HUES64 (cell line): Measurements from ENCODE around the gene ZNF827.

Experiments
- H3K27ac ChIP-seq: 2 replicates; pipeline ENCODE4 v1.7.0; 2013; ENCODE audit warnings: low read depth, low read length, inconsistent platforms
- H3K27me3 ChIP-seq: 2 replicates; pipeline ENCODE4 v1.6.1; 2013; ENCODE audit warnings: mild to moderate bottlenecking, low read length; ENCODE audit not compliant: insufficient read depth
- H3K36me3 ChIP-seq: 2 replicates; pipeline ENCODE4 v1.6.1; 2013; ENCODE audit warnings: mild to moderate bottlenecking, low read length; ENCODE audit not compliant: insufficient read depth
- H3K4me1 ChIP-seq: 2 replicates; pipeline ENCODE4 v1.6.1; 2013; ENCODE audit warnings: mild to moderate bottlenecking, low read length, moderate library complexity; ENCODE audit not compliant: insufficient read depth
- H3K4me3 ChIP-seq: 2 replicates; pipeline ENCODE4 v1.5.1; 2013; ENCODE audit warnings: mild to moderate bottlenecking, low read length, moderate library complexity
- H3K9ac ChIP-seq: 2 replicates; pipeline ENCODE4 v1.6.1; 2013; ENCODE audit warnings: mild to moderate bottlenecking, low read depth, low read length
- H3K9me3 ChIP-seq: 2 replicates; pipeline ENCODE4 v1.6.1; 2013; ENCODE audit warnings: low read depth, low read length; ENCODE audit not compliant: insufficient read depth
- WGBS: fragments of 150-250, 120-280 bp; methylation state at CpG from one replicate; pipeline ENCODE4 v1.1.7; 2013; ENCODE audit warnings: missing lambda C conversion rate; 5-methylcytosine and 5-hydroxymethylcytosine counted together

Gene ZNF827

GRCh38 chr4:145743641-145744040 is 195.0 kb downstream of the ZNF827 start:
- Histone ChIP-seq H3K9ac (no peak overlapping the region), H3K4me3 (no peak overlapping the region), H3K27me3 (no peaks in the 10 kb centered on the region), H3K9me3 (no peaks in the 10 kb centered on the region), H3K27ac (no peak overlapping the region), H3K4me1 (no peaks in the 10 kb centered on the region), H3K36me3 (no peaks in the 10 kb centered on the region)
- WGBS: 94% methylated on average over 1 of the region's 2 CpGs

- no peaks in the 10 kb centered on the region for H3K27me3 ChIP-seq
- WGBS: 99% methylated on average over 2 of the region's 2 CpGs
- H3K4me3 ChIP-seq: no peak overlapping the region
- no peak overlapping the region for H3K27ac ChIP-seq
- no peak overlapping the region for H3K9ac ChIP-seq
- peaks cover 2% of the 10 kb centered on the region; the same call in 1 of the 2 replicates for H3K4me1 ChIP-seq
- no peaks in the 10 kb centered on the region for H3K9me3 ChIP-seq
- no peaks in the 10 kb centered on the region for H3K36me3 ChIP-seq
These were observed 197.8 kb downstream of the ZNF827 start for GRCh38 chr4:145740806-145741205.

GRCh38 chr4:145739845-145740244 is 198.8 kb downstream of the ZNF827 start:
- no peaks in the 10 kb centered on the region for H3K27me3 ChIP-seq
- H3K9ac ChIP-seq: no peak overlapping the region
- WGBS: 89% methylated on average over 5 of the region's 5 CpGs
- H3K9me3 ChIP-seq: no peaks in the 10 kb centered on the region
- H3K36me3 ChIP-seq: no peaks in the 10 kb centered on the region
- no peak overlapping the region for H3K27ac ChIP-seq
- H3K4me1 ChIP-seq: peaks cover 11% of the 10 kb centered on the region
- H3K4me3 ChIP-seq: no peak overlapping the region

- Histone ChIP-seq H3K9ac (no peak overlapping the region), H3K4me3 (no peak overlapping the region), H3K27me3 (no peaks in the 10 kb centered on the region), H3K36me3 (no peaks in the 10 kb centered on the region), H3K9me3 (no peaks in the 10 kb centered on the region), H3K27ac (no peak overlapping the region), H3K4me1 (peaks cover 30% of the 10 kb centered on the region)
- WGBS: 93% methylated on average over 9 of the region's 9 CpGs
These were observed 202.3 kb downstream of the ZNF827 start for GRCh38 chr4:145736241-145736831.

- WGBS: 93% methylated on average over 4 of the region's 4 CpGs
- H3K4me1 ChIP-seq: peaks cover 30% of the 10 kb centered on the region
- no peaks in the 10 kb centered on the region for H3K27me3 ChIP-seq
- H3K9me3 ChIP-seq: no peaks in the 10 kb centered on the region
- H3K4me3 ChIP-seq: no peak overlapping the region
- no peak overlapping the region for H3K27ac ChIP-seq
- no peaks in the 10 kb centered on the region; the same call in 1 of the 2 replicates for H3K36me3 ChIP-seq
- no peak overlapping the region for H3K9ac ChIP-seq
These were observed 202.8 kb downstream of the ZNF827 start for GRCh38 chr4:145735827-145736226.

- 55% methylated on average over 2 of the region's 2 CpGs for WGBS
- Histone ChIP-seq H3K4me3 (no peak overlapping the region), H3K27me3 (no peaks in the 10 kb centered on the region), H3K4me1 (peaks cover 30% of the 10 kb centered on the region), H3K9me3 (no peaks in the 10 kb centered on the region), H3K27ac (no peak overlapping the region; the same call in 1 of the 2 replicates), H3K9ac (no peak overlapping the region), H3K36me3 (no peaks in the 10 kb centered on the region; the same call in 1 of the 2 replicates)
These were observed 203.3 kb downstream of the ZNF827 start for GRCh38 chr4:145735347-145735675.

- Histone ChIP-seq H3K4me3 (no peak overlapping the region), H3K36me3 (no peaks in the 10 kb centered on the region; the same call in 1 of the 2 replicates), H3K4me1 (peaks cover 30% of the 10 kb centered on the region), H3K9me3 (no peaks in the 10 kb centered on the region), H3K27ac (peak overlapping the region; percentile 15; the same call in 1 of the 2 replicates), H3K27me3 (no peaks in the 10 kb centered on the region), H3K9ac (no peak overlapping the region; the same call in 1 of the 2 replicates)
- WGBS: 69% methylated on average over 14 of the region's 14 CpGs
These were observed 203.9 kb downstream of the ZNF827 start for GRCh38 chr4:145734576-145735346.

- peaks cover 30% of the 10 kb centered on the region for H3K4me1 ChIP-seq
- H3K27me3 ChIP-seq: no peaks in the 10 kb centered on the region
- no peak overlapping the region for H3K4me3 ChIP-seq
- peak overlapping the region; percentile 95 for H3K27ac ChIP-seq
- H3K36me3 ChIP-seq: no peaks in the 10 kb centered on the region; the same call in 1 of the 2 replicates
- H3K9ac ChIP-seq: peak overlapping the region; percentile 78; the same call in 1 of the 2 replicates
- no peaks in the 10 kb centered on the region for H3K9me3 ChIP-seq
- WGBS: 95% methylated on average over 7 of the region's 7 CpGs
These were observed 204.6 kb downstream of the ZNF827 start for GRCh38 chr4:145734031-145734430.

- WGBS: 4% methylated on average over 81 of the region's 81 CpGs
- Histone ChIP-seq H3K27ac (peak overlapping the region; percentile 95), H3K27me3 (no peaks in the 10 kb centered on the region), H3K36me3 (no peaks in the 10 kb centered on the region; the same call in 1 of the 2 replicates), H3K9ac (peak overlapping the region; percentile 78), H3K4me3 (peak overlapping the region; percentile 49), H3K9me3 (no peaks in the 10 kb centered on the region), H3K4me1 (peaks cover 30% of the 10 kb centered on the region)
These were observed 205.4 kb downstream of the ZNF827 start for GRCh38 chr4:145732895-145733880.

- no peaks in the 10 kb centered on the region for H3K9me3 ChIP-seq
- no peaks in the 10 kb centered on the region; the same call in 1 of the 2 replicates for H3K36me3 ChIP-seq
- H3K27me3 ChIP-seq: no peaks in the 10 kb centered on the region
- peak overlapping the region; percentile 95 for H3K27ac ChIP-seq
- 64% methylated on average over 8 of the region's 14 CpGs for WGBS
- H3K4me1 ChIP-seq: peaks cover 30% of the 10 kb centered on the region
- H3K9ac ChIP-seq: peak overlapping the region; percentile 78
- H3K4me3 ChIP-seq: peak overlapping the region; percentile 49
These were observed 206.4 kb downstream of the ZNF827 start for GRCh38 chr4:145732001-145732815.
